ENCODE results near the gene PKN3.

DNA sequence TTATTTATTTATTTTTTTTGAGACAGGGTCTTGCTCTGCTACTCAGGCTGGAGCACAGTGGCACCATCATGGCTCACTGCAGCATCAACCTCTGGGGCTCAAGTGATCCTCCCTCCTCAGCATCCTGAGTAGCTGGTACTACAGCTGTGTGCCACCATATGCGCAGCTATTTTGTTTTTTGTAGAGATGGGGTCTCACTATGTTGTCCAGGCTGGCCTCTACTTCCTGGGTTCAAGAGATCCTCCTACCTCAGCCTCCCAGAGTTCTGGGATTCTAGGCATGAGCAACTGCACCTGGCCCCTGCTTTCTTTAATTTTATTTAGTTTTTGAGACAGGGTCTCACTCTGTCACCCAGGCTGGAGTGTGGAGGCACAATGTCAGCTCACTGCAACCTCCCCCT is 41.1 kb downstream of the PKN3 start:
- no peak for TF ChIP-seq POLR2A (IDR thresholded peaks at IDR 0.05; ENCODE audit: low read depth, low read length)
- no peak for TF ChIP-seq POLR2AphosphoS5 (IDR thresholded peaks at IDR 0.05; ENCODE audit: low read depth, low read length)
- no peak for TF ChIP-seq TAF1 (IDR thresholded peaks at IDR 0.05; ENCODE audit: low read depth, low read length)
- TF ChIP-seq POU2F2 (IDR thresholded peaks at IDR 0.05; ENCODE audit: low read depth, low read length): no peak
- no peak for TF ChIP-seq PAX5 (IDR thresholded peaks at IDR 0.05; ENCODE audit: insufficient read depth, low read length, severe bottlenecking)
- no peak for TF ChIP-seq SPI1 (IDR thresholded peaks at IDR 0.05; ENCODE audit: low read depth, low read length)

Measured in GM12891 (cell line).